ENCODE results near the gene YPEL4. TPM values are rescaled to one million over a fixed set of nuclear protein-coding genes. Genes with fewer than 3 reads are reported as not detected.

The YPEL4 gene
- total and polyA plus RNA-seq, 9 donors, result 0.53 to 2.1 (median 1.6) TPM

DNA sequence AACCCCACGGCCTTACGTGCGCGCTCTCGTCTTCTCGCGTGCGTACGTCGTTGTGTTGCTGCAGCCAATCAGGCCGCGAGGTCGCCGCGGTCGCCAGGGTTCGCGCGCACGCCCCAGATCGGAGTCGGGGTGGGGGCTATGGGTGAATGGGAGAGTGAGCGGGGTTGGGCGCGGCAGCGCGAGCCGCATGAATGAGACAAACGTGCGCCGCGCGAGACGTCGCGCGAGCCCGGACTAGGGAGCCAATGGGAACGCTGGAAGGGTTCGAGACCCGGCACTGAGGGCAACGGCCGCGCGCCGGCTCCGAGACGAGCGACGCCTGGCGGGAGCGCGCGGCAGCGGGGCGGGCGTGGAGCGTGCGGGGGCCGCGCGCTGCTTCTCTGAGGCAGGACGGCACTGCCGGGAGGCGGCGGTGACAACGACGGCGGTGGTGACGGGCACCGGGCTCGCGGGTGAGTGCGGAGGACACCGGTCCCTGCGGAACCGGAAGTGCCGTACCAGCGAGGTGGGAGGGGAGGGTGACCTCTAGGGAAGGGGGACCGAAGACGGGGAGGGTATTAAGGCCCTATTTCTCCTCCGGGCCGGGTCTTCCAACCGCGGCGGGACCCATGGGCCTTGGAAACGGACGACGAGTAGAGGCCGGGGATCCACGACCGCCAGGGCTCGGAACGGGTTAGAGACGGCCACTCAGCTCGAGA lies 18.2 kb upstream of the YPEL4 start, which contains the start of gene ZDHHC5:
Gene ZDHHC5 (plus strand): TSS at position 379 of the 698 bp plus-strand sequence. CDS start 4,977 bp downstream, outside the sequence.
- Histone ChIP-seq H3K4me3 (ENCODE audit: low read length) (peak within 1 kb of the TSS; percentile 97), H3K4me1 (ENCODE audit: control insufficient read depth, insufficient read depth, low read length) (peaks cover 13% of the 10 kb centered on the region), H3K36me3 (ENCODE audit: control insufficient read depth, insufficient read depth, low read length) (peaks cover 11% of the 10 kb centered on the region), H3K9me3 (replicated peaks; ENCODE audit: control insufficient read depth, low read depth, low read length) (no peaks in the 10 kb centered on the region), H3K27ac (ENCODE audit: low read length) (peak within 1 kb of the TSS; percentile 99), H3K27me3 (ENCODE audit: control insufficient read depth, insufficient read depth, low read length) (no peaks in the 10 kb centered on the region)
- under 1% methylated on average over 87 of the region's 96 CpGs for WGBS (ENCODE audit: insufficient coverage)
- peak; percentile 100 for DNase-seq

GRCh38 chr11:57667117-57667735 lies 17.5 kb upstream of the YPEL4 start:
- Histone ChIP-seq H3K4me3 (ENCODE audit: low read length) (peak overlapping the region; percentile 97), H3K36me3 (ENCODE audit: control insufficient read depth, insufficient read depth, low read length) (peaks cover 9% of the 10 kb centered on the region), H3K4me1 (ENCODE audit: control insufficient read depth, insufficient read depth, low read length) (peaks cover 13% of the 10 kb centered on the region), H3K27ac (ENCODE audit: low read length) (peak overlapping the region; percentile 99), H3K27me3 (ENCODE audit: control insufficient read depth, insufficient read depth, low read length) (no peaks in the 10 kb centered on the region), H3K9me3 (replicated peaks; ENCODE audit: control insufficient read depth, low read depth, low read length) (no peaks in the 10 kb centered on the region)
- DNase-seq, result peak; percentile 100
- WGBS (ENCODE audit: insufficient coverage), result 0% methylated on average over 10 of the region's 29 CpGs

DNA sequence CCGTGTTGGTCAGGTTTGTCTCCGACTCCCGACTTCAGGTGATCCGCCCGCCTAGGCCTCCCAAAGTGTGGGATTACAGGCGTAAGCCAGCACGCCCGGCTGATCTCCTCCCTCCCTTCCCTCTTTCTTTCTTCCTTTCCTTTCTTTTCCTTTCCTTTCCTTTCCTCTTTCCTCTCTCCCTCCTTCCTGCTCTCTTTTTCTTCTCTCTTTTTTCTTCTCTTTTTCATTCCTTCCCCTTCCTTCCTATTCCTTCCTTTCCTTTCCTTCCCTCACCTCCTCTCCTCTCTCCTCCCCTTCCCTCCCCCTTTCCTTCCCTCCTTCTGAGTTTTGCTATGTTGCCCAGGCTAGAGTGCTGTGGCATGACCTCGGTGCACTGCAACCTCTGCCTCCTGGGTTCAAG lies 14.3 kb upstream of the YPEL4 start:
- Histone ChIP-seq H3K27me3 (ENCODE audit: control insufficient read depth, insufficient read depth, low read length) (no peaks in the 10 kb centered on the region), H3K27ac (ENCODE audit: low read length) (no peak overlapping the region), H3K9me3 (replicated peaks; ENCODE audit: control insufficient read depth, low read depth, low read length) (no peaks in the 10 kb centered on the region), H3K4me3 (ENCODE audit: low read length) (no peak overlapping the region), H3K4me1 (ENCODE audit: control insufficient read depth, insufficient read depth, low read length) (peaks cover 6% of the 10 kb centered on the region), H3K36me3 (ENCODE audit: control insufficient read depth, insufficient read depth, low read length) (peaks cover 32% of the 10 kb centered on the region)
- no peak for DNase-seq
- 86% methylated on average over 7 of the region's 9 CpGs for WGBS (ENCODE audit: insufficient coverage)

- WGBS (ENCODE audit: insufficient coverage), result 18% methylated on average over 1 of the region's 4 CpGs
- Histone ChIP-seq H3K4me3 (ENCODE audit: low read length) (no peak overlapping the region), H3K9me3 (replicated peaks; ENCODE audit: control insufficient read depth, low read depth, low read length) (no peaks in the 10 kb centered on the region), H3K4me1 (ENCODE audit: control insufficient read depth, insufficient read depth, low read length) (peaks cover 6% of the 10 kb centered on the region), H3K27ac (ENCODE audit: low read length) (no peak overlapping the region), H3K36me3 (ENCODE audit: control insufficient read depth, insufficient read depth, low read length) (peaks cover 32% of the 10 kb centered on the region), H3K27me3 (ENCODE audit: control insufficient read depth, insufficient read depth, low read length) (no peaks in the 10 kb centered on the region)
- no peak for DNase-seq
Measured at GRCh38 chr11:57662893-57663292, 13.2 kb upstream of the YPEL4 start.

- WGBS (ENCODE audit: insufficient coverage), result no CpG with 5 or more reads among the region's 14 CpGs
Measured at GRCh38 chr11:57659669-57660068, 10.0 kb upstream of the YPEL4 start.

DNA sequence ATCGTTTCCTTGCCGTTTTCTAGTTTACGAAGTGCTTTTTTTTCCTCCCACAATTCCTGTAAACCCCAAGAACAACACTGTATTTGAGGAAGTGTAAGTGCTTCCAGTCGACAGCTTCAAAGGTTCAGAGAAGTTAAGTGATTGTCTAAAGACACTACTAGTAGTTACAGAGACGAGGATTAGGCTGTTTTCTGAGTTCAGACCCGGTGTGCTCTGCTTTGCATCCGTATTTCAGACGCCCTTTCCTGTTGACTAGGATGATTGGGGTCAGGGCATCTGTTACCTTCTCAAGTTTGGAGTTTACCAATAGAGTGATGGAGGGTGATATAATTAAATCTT lies 8.3 kb upstream of the YPEL4 start:
- WGBS (ENCODE audit: insufficient coverage), result no CpG with 5 or more reads among the region's 8 CpGs
- peaks cover 31% of the 10 kb centered on the region for H3K36me3 ChIP-seq (ENCODE audit: control insufficient read depth, insufficient read depth, low read length)
- H3K4me1 ChIP-seq (ENCODE audit: control insufficient read depth, insufficient read depth, low read length), result peaks cover 6% of the 10 kb centered on the region
- no peaks in the 10 kb centered on the region for H3K27me3 ChIP-seq (ENCODE audit: control insufficient read depth, insufficient read depth, low read length)
- no peaks in the 10 kb centered on the region for H3K9me3 ChIP-seq (replicated peaks; ENCODE audit: control insufficient read depth, low read depth, low read length)
- H3K27ac ChIP-seq (ENCODE audit: low read length), result peak overlapping the region; percentile 68
- no peak for DNase-seq
- H3K4me3 ChIP-seq (ENCODE audit: low read length), result peak overlapping the region; percentile 77

More at GRCh38 chr11:57659669-57660068, 10.0 kb upstream of the YPEL4 start:
- H3K4me1 ChIP-seq (ENCODE audit: control insufficient read depth, insufficient read depth, low read length), result peaks cover 6% of the 10 kb centered on the region
- H3K9me3 ChIP-seq (replicated peaks; ENCODE audit: control insufficient read depth, low read depth, low read length), result no peaks in the 10 kb centered on the region
- H3K27ac ChIP-seq (ENCODE audit: low read length), result no peak overlapping the region
- no peak overlapping the region for H3K4me3 ChIP-seq (ENCODE audit: low read length)
- H3K36me3 ChIP-seq (ENCODE audit: control insufficient read depth, insufficient read depth, low read length), result peaks cover 32% of the 10 kb centered on the region
- peak; percentile 11 for DNase-seq
- H3K27me3 ChIP-seq (ENCODE audit: control insufficient read depth, insufficient read depth, low read length), result no peaks in the 10 kb centered on the region

DNA sequence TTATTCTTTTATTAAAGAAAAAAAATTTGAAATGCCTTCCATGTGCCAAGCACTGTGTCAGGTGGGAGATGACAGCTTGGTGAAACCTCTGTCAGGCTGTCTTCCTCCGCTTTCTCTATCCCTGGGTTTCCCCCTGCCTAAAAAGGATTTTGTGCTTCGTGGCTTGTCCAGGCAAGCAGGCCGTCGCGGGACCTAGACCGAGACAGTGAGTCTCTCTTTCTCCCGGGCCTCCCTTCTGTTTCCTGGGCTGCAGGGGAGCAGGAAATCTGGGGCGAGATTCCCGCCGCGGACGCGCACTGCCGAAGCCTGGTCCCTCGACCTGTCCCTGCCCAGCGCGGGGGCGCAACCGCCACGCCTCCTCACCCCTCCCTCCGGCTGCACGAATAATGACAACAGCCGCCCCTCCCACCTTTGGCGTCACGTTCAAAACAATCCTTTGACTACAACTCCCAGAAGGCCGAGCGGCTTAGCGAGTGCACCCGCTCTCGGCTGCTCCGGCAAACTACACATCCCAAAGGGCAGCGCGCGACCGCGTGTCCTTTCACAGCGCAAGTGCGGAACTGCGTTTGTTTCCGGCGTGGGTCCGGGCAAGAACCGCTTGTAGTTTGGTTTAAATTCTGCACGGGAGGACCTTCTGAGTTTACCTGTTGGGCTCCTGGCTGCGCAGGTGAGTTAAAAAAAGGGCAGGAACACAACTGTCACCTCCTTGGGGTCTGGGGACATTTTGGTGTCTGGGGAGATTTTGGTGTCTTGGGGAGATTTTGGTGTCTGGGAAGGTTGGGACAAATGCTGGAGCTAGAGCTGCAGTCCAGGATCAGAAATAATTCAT lies 7.7 kb upstream of the YPEL4 start, which contains the start of gene CLP1:
Gene CLP1 (plus strand): TSS at position 569 of the 829 bp plus-strand sequence. CDS start 1,715 bp downstream, outside the sequence.
- Histone ChIP-seq H3K27me3 (ENCODE audit: control insufficient read depth, insufficient read depth, low read length) (peaks cover 2% of the 10 kb centered on the region), H3K36me3 (ENCODE audit: control insufficient read depth, insufficient read depth, low read length) (peaks cover 26% of the 10 kb centered on the region), H3K4me3 (ENCODE audit: low read length) (peak within 1 kb of the TSS; percentile 77), H3K4me1 (ENCODE audit: control insufficient read depth, insufficient read depth, low read length) (peaks cover 6% of the 10 kb centered on the region), H3K27ac (ENCODE audit: low read length) (peak within 1 kb of the TSS; percentile 94), H3K9me3 (replicated peaks; ENCODE audit: control insufficient read depth, low read depth, low read length) (no peaks in the 10 kb centered on the region)
- WGBS (ENCODE audit: insufficient coverage), result under 1% methylated on average over 44 of the region's 45 CpGs
- DNase-seq, result peak; percentile 100

GRCh38 chr11:57656885-57657193 lies 7.1 kb upstream of the YPEL4 start:
- 7% methylated on average over 2 of the region's 5 CpGs for WGBS (ENCODE audit: insufficient coverage)
- Histone ChIP-seq H3K4me1 (ENCODE audit: control insufficient read depth, insufficient read depth, low read length) (peaks cover 6% of the 10 kb centered on the region), H3K36me3 (ENCODE audit: control insufficient read depth, insufficient read depth, low read length) (peaks cover 23% of the 10 kb centered on the region), H3K27ac (ENCODE audit: low read length) (peak overlapping the region; percentile 94), H3K4me3 (ENCODE audit: low read length) (peak overlapping the region; percentile 57), H3K9me3 (replicated peaks; ENCODE audit: control insufficient read depth, low read depth, low read length) (no peaks in the 10 kb centered on the region), H3K27me3 (ENCODE audit: control insufficient read depth, insufficient read depth, low read length) (peaks cover 5% of the 10 kb centered on the region)
- no peak for DNase-seq

- Histone ChIP-seq H3K27ac (ENCODE audit: low read length) (peak overlapping the region; percentile 13), H3K4me3 (ENCODE audit: low read length) (no peak overlapping the region), H3K27me3 (ENCODE audit: control insufficient read depth, insufficient read depth, low read length) (peaks cover 26% of the 10 kb centered on the region), H3K9me3 (replicated peaks; ENCODE audit: control insufficient read depth, low read depth, low read length) (no peaks in the 10 kb centered on the region), H3K36me3 (ENCODE audit: control insufficient read depth, insufficient read depth, low read length) (no peaks in the 10 kb centered on the region), H3K4me1 (ENCODE audit: control insufficient read depth, insufficient read depth, low read length) (peaks cover 31% of the 10 kb centered on the region)
- 17% methylated on average over 1 of the region's 3 CpGs for WGBS (ENCODE audit: insufficient coverage)
- DNase-seq, result no peak
Measured at GRCh38 chr11:57653163-57653562, 3.5 kb upstream of the YPEL4 start.

GRCh38 chr11:57652662-57653061 lies 3.0 kb upstream of the YPEL4 start:
- Histone ChIP-seq H3K4me1 (ENCODE audit: control insufficient read depth, insufficient read depth, low read length) (peaks cover 36% of the 10 kb centered on the region), H3K27ac (ENCODE audit: low read length) (peak overlapping the region; percentile 13), H3K9me3 (replicated peaks; ENCODE audit: control insufficient read depth, low read depth, low read length) (no peaks in the 10 kb centered on the region), H3K4me3 (ENCODE audit: low read length) (no peak overlapping the region), H3K27me3 (ENCODE audit: control insufficient read depth, insufficient read depth, low read length) (peaks cover 30% of the 10 kb centered on the region), H3K36me3 (ENCODE audit: control insufficient read depth, insufficient read depth, low read length) (no peaks in the 10 kb centered on the region)
- DNase-seq, result peak; percentile 19
- 94% methylated on average over 2 of the region's 3 CpGs for WGBS (ENCODE audit: insufficient coverage)
